Uterus (tissue), 2 donors: ENCODE data around the gene TRIM41.

ENCODE experiments used
- POLR2A ChIP-seq, 2 donors: fragments of 450-650 bp; IDR thresholded peaks; one replicate each; pipeline ENCODE4 v1.6.1; 2016; ENCODE audit warnings: antibody characterized with exemption in 2 of 2, mild to moderate bottlenecking in 1 of 2, moderate library complexity in 1 of 2
- TF ChIP-seq, protein P1 (sequence below), 4 experiments: fragments of 200-600 bp in 2 of 4; fragments of 450-650 bp in 2 of 4; sonication (generic) in 2 of 4; IDR thresholded peaks; one replicate each; pipeline ENCODE4 v1.5.1; 2016 to 2019; ENCODE audit warnings: antibody characterized with exemption in 4 of 4, mild to moderate bottlenecking in 2 of 4, moderate library complexity in 1 of 4

DNA sequence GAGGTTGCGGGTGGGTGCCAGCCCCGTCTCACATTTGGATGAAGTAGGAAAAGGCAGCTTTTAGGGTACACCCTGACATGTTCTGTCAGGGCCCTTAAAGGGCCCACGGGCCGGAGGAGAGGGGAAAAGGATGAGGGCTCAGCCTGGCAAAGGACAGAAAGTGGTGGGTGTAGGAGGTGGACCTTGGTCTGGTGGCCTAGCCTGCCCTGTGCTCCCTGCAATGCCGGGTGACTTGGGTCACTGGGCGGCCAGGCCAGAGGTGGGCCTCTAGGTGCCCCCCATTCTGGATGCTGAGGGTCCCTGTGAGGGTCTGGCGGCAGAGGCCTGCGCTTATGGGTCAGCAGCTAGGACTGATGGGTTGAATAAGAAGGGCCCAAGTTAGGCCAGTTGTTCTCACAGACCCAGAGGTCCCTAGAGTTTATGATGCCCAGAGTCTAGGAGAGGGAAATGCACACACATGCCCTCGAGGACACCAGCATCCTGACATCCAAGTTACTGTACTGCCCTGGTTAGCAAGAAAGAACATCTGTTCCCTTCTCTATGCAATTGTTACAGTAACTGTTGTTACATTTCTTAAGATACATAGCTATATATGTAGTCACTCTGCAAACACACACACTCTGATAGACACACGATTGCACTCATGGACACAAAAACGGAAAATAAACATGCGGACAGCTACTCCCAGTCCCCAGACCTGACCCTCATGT lies 30.6 kb upstream of the TRIM41 start:
- TF ChIP-seq, protein P1, sequence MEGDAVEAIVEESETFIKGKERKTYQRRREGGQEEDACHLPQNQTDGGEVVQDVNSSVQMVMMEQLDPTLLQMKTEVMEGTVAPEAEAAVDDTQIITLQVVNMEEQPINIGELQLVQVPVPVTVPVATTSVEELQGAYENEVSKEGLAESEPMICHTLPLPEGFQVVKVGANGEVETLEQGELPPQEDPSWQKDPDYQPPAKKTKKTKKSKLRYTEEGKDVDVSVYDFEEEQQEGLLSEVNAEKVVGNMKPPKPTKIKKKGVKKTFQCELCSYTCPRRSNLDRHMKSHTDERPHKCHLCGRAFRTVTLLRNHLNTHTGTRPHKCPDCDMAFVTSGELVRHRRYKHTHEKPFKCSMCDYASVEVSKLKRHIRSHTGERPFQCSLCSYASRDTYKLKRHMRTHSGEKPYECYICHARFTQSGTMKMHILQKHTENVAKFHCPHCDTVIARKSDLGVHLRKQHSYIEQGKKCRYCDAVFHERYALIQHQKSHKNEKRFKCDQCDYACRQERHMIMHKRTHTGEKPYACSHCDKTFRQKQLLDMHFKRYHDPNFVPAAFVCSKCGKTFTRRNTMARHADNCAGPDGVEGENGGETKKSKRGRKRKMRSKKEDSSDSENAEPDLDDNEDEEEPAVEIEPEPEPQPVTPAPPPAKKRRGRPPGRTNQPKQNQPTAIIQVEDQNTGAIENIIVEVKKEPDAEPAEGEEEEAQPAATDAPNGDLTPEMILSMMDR (IDR thresholded peaks at IDR 0.05), result no peak
- TF ChIP-seq POLR2A (IDR thresholded peaks at IDR 0.05), result no peak
